Common myeloid progenitor, CD34-positive (primary cell): Measurements from ENCODE around the gene PAEP.

ENCODE experiments used
- CTCF ChIA-PET: fragments of 350-600 bp; sonication (Branson Sonifier 250); formaldehyde crosslinking; loops from one replicate; lab custom pipeline; 2021; ENCODE audit warnings: antibody characterized with exemption; lab: Charles Lee
- POLR2A ChIA-PET: fragments of 350-600 bp; sonication (Branson Sonifier 250); formaldehyde crosslinking; loops from one replicate; lab custom pipeline; 2021; ENCODE audit warnings: antibody characterized with exemption; lab: Charles Lee
- DNase-seq, 3 donors: peaks; one replicate each; pipeline versions ENCODE4 v3.0.0 to v3.0.0-alpha.2; 2013
- H3K27ac ChIP-seq, 2 experiments: 1 replicate in 1 of 2; 2 replicates in 1 of 2; pipeline ENCODE4 v1.7.0; 2013; ENCODE audit warnings: inconsistent platforms in 2 of 2, low read length in 2 of 2, mild to moderate bottlenecking in 2 of 2, low read depth in 1 of 2, moderate library complexity in 1 of 2; ENCODE audit not compliant: severe bottlenecking in 2 of 2, insufficient read depth in 1 of 2, poor library complexity in 1 of 2
- H3K27me3 ChIP-seq, 5 experiments: replicated peaks in 2 of 5; 1 replicate in 3 of 5; 2 replicates in 2 of 5; pipeline versions ENCODE4 v1.6.1 to v1.7.0; 2013; ENCODE audit warnings: low read length in 4 of 5, mild to moderate bottlenecking in 2 of 5, moderate library complexity in 2 of 5, inconsistent platforms in 1 of 5; ENCODE audit not compliant: insufficient read depth in 5 of 5, control insufficient read depth in 4 of 5
- H3K36me3 ChIP-seq, 4 experiments: 1 replicate in 2 of 4; 2 replicates in 2 of 4; pipeline versions ENCODE4 v1.6.1 to v1.7.0; 2013; ENCODE audit warnings: low read length in 3 of 4, control low read depth in 1 of 4, mild to moderate bottlenecking in 1 of 4; ENCODE audit not compliant: control insufficient read depth in 4 of 4, insufficient read depth in 4 of 4
- H3K4me1 ChIP-seq, 4 experiments: 1 replicate in 3 of 4; 2 replicates in 1 of 4; pipeline versions ENCODE4 v1.6.1 to v1.7.1; 2013; ENCODE audit warnings: low read length in 3 of 4, mild to moderate bottlenecking in 3 of 4, control low read depth in 1 of 4, inconsistent platforms in 1 of 4, moderate library complexity in 1 of 4; ENCODE audit not compliant: control insufficient read depth in 4 of 4, insufficient read depth in 4 of 4; ENCODE audit errors: control extremely low read depth in 1 of 4
- H3K4me3 ChIP-seq, 7 experiments: 1 replicate in 4 of 7; 2 replicates in 3 of 7; pipeline versions ENCODE4 v1.5.1 to v1.7.0; 2013; ENCODE audit warnings: mild to moderate bottlenecking in 7 of 7, low read length in 6 of 7, moderate library complexity in 6 of 7, inconsistent platforms in 2 of 7, low read depth in 2 of 7, control low read depth in 1 of 7; ENCODE audit not compliant: insufficient read depth in 4 of 7, control insufficient read depth in 1 of 7; ENCODE audit errors: extremely low read depth in 1 of 7
- H3K9me3 ChIP-seq, 5 experiments: 1 replicate in 4 of 5; 2 replicates in 1 of 5; pipeline versions ENCODE4 v1.6.1 to v1.7.1; 2013; ENCODE audit warnings: low read length in 4 of 5, mild to moderate bottlenecking in 2 of 5, inconsistent platforms in 1 of 5, low read depth in 1 of 5, moderate library complexity in 1 of 5; ENCODE audit not compliant: control insufficient read depth in 4 of 5, insufficient read depth in 2 of 5; ENCODE audit errors: control extremely low read depth in 1 of 5
- WGBS: methylation state at CpG from one replicate; pipeline ENCODE4 v1.1.5; 2013; ENCODE audit not compliant: insufficient coverage; 5-methylcytosine and 5-hydroxymethylcytosine counted together

The PAEP gene

DNA sequence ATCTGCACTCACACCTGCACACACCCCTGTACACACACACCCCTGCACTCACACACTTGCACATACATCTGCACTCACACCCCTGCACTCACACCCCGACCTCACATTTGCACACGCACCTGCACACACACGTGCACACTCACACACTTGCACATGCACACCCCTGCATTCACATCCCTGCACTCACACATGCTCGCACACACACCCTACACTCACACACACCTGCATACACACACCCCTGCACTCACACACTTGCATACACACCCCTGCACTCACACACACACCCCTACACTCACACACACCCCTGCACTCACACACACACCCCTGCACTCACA lies 50.3 kb downstream of the PAEP start:
- no peaks in the 10 kb centered on the region for H3K9me3 ChIP-seq
- no peak overlapping the region for H3K27ac ChIP-seq
- H3K36me3 ChIP-seq = no peaks in the 10 kb centered on the region
- H3K4me3 ChIP-seq = no peak overlapping the region
- 21% methylated on average over 4 of the region's 4 CpGs for WGBS
- no peaks in the 10 kb centered on the region for H3K27me3 ChIP-seq
- ChIA-PET POLR2A (no interaction called here), CTCF (no interaction called here)
- H3K4me1 ChIP-seq = no peaks in the 10 kb centered on the region
- no peak for DNase-seq

DNA sequence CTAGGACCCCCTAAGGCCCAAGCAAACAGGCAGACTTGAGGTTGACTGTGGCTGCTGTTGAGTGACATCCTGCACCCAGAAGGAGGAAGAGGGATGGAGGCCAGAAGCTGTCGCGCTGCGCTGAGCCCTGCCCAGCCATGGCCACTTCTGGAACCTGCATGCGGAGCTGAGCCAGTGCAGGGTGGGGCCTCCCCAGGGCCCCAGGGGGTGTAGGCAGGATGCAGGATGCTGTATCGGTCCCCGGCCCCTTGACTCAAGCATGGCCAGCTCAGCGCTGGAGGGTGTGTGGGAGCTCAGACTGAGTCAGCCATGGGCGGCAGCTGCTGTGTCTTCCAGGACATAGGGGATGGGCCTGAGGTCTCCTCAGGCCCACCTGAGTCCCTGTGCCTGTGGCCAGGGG lies 50.9 kb downstream of the PAEP start:
- H3K27me3 ChIP-seq = no peaks in the 10 kb centered on the region
- no peaks in the 10 kb centered on the region for H3K36me3 ChIP-seq
- H3K9me3 ChIP-seq = no peaks in the 10 kb centered on the region
- no peak for DNase-seq
- ChIA-PET CTCF (no interaction called here), POLR2A (no interaction called here)
- 93% methylated on average over 7 of the region's 8 CpGs for WGBS
- H3K4me1 ChIP-seq = no peaks in the 10 kb centered on the region
- no peak overlapping the region for H3K4me3 ChIP-seq
- no peak overlapping the region for H3K27ac ChIP-seq

DNA sequence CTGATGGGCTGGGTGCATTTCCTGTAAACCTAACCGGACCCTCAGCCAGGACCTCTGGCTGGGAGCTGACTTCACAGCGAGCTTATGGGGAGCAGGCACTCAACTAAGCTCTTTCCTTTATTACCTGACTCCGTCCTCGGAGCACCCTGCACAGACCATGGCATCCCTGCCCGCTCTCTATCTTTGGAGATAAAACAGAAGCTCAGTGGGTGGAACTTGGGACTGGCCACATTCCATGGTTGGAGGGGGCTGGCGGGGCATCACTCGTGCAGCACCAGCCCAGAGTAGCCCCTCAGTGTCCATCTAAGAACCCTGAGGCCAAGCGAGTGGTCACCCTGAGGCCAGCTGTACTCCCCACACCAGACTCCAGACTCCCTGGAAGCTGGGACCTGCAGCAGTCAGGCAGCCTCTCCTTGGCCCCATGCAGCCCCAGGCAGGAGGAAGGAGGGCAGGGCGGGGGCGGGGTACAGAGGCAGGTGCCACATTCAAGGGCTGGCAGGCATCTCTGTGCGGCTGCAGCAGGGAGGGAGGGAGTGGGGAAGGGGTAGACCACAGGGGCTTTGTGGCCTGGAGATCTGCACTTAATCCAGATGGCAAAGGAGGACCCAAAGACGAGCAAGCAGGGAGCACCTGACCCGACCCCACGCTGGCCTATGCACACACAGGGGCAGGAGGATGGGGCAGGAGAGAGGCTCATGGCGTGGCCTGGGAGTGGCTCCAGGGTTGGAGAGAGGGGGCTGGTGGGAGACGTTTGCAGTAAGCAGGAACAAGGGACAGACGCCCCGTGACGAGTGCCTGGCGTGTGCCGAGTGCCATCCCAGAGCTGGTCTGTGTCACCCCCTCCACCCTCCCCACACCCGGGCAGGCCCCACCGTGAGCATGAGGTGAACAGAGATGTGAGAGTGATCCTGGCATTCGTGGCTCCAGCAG lies 51.7 kb downstream of the PAEP start:
- Histone ChIP-seq H3K4me3 (no peak overlapping the region), H3K27me3 (no peaks in the 10 kb centered on the region), H3K36me3 (no peaks in the 10 kb centered on the region), H3K4me1 (no peaks in the 10 kb centered on the region), H3K9me3 (no peaks in the 10 kb centered on the region), H3K27ac (no peak overlapping the region)
- ChIA-PET POLR2A (no interaction called here), CTCF (no interaction called here)
- no peak for DNase-seq
- 85% methylated on average over 14 of the region's 24 CpGs for WGBS

DNA sequence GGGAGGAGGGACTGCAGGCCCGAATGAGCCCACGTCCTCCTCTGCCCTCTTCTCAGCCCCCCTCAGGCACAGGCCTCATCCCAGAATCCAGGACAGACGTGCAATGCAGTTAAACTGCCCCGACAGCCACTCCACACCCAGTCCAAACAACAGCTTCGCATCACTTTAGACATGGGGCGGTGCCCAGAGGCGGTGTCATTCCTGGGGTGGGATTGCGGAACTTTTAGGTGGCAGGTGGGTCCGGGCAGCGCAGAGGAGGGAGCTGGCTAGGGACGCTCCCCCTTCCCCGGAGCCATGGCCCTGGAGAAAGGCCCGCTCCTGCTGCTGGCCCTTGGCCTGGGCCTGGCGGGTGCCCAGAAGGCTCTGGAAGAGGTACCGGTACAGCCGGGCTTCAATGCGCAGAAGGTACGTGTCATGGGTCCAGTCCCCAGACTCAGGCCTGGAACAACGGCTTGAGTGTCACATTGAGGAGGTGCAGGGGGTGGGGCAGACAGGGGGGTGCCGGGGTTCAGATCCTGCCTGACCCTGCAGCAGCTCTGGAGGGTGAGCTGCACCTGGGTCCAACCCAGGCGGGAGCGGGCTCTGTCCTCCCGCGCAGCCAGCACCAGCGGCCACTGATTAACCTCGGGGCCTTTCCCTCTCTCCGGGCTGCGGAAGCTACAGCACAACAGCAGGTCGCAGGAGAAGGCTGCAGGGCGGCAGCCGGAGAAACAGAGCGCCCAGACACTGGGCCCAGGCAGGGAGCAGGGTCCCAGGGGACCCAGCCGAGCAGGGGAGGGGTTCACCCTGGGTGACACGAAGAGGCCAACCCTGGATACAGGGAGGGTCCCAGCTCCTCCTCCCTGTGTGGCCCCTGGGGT lies 52.6 kb downstream of the PAEP start:
- H3K36me3 ChIP-seq = no peaks in the 10 kb centered on the region
- CTCF ChIA-PET = no interaction called here

DNA sequence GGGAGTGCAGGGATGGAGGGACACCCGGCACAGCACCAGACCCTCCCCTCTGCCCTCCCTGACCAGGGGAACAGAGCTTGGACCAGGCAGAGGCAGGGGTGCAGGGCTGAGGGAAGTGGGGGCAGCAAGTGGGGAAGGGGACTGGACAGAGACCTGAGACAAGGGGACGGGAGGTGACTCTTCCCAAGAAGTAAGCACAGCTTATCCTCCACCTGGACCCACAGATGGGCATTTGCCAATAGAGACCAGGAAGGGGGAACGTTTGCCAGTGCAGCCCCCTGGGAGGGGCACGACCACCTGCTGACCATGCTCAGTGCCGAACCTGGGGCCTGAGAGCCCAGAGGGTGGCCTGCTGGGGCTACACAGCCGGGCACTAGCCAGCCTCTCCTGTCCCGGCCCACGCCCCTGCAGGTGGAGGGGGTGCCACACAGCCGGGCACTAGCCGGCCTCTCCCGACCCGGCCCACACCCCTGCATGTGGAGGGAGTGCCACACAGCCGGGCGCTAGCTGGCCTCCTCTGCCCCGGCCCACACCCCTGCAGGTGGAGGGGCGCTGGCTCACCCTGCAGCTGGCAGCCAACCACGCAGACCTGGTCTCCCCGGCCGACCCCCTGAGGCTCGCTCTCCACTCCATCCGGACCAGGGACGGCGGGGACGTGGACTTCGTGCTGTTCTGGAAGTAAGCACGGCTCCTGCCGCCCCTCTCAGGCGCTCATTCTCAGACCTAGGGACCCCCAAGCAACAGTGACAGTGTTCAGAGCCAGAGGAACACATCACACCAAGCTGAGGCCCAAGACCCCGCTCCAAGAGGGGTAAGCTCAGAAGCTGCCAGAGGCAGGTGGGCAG lies 53.5 kb downstream of the PAEP start:
- WGBS = 91% methylated on average over 26 of the region's 29 CpGs

More for the DNA sequence above, 52.6 kb downstream of the PAEP start:
- WGBS = 85% methylated on average over 31 of the region's 34 CpGs
- Histone ChIP-seq H3K4me3 (no peak overlapping the region), H3K27ac (no peak overlapping the region), H3K9me3 (no peaks in the 10 kb centered on the region), H3K4me1 (no peaks in the 10 kb centered on the region), H3K27me3 (no peaks in the 10 kb centered on the region)
- POLR2A ChIA-PET = no interaction called here
- no peak for DNase-seq

DNA sequence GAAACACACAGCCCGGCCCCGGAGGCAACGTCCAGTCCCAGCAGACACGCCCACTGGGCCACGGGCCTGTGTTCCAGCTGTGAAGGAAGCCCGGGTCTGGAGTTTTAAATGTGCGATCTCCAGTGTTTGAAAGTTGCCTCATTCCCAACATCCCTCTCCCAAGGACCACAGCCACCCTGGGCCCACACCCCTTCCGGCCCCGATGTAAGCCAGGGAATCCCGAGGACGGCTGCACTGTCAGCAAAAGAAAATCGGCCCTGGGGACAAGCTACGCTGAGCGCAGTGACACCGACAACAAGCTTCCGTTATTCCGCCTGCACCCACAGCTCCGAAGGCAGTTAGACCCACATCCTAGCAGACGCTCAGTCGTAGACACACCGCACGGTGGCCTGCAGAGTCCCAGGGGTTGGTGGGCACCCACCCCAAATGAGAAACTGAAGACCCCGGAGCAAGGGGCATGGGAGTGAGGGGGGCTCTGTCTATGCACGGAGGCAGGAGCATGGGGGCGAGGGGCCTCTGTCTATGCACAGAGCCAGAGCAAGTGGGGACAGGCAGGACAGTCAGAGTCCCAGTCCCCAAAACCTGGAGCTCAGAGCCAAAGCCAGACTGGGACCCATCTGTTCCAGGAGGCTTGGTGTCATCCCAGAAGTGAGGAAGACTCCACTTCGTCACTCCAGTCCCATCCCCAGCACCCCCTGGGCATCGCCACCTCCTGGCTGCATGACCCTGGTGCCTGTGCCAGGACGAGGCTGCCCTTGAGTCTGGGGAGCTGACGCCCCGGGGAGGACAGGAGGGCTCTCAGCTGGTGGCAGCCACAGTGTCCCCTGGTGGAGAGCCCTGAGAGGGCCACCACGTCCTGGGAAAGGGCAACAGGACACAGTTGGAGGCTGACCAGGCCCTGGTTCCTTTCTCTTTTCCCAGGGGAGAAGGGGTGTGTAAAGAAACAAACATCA lies 54.4 kb downstream of the PAEP start:
- WGBS = 75% methylated on average over 28 of the region's 31 CpGs
- no peaks in the 10 kb centered on the region for H3K36me3 ChIP-seq
- no peak for DNase-seq
- no peaks in the 10 kb centered on the region for H3K4me1 ChIP-seq
- ChIA-PET POLR2A (no interaction called here), CTCF (interaction anchor here (1.3 kb wide), 1 partner anchor 13 kb away, joined by 4 read pairs; no protein-coding TSS in a partner anchor)
- no peaks in the 10 kb centered on the region for H3K9me3 ChIP-seq
- H3K4me3 ChIP-seq = no peak overlapping the region
- H3K27ac ChIP-seq = no peak overlapping the region
- H3K27me3 ChIP-seq = peaks cover 0 to 3% (median 0%) of the 10 kb centered on the region in 5 experiments

More for the DNA sequence above, 53.5 kb downstream of the PAEP start:
- DNase-seq = no peak
- H3K27ac ChIP-seq = no peak overlapping the region
- no peaks in the 10 kb centered on the region for H3K4me1 ChIP-seq
- no peaks in the 10 kb centered on the region for H3K27me3 ChIP-seq
- no peaks in the 10 kb centered on the region for H3K9me3 ChIP-seq
- H3K36me3 ChIP-seq = no peaks in the 10 kb centered on the region
- no peak overlapping the region for H3K4me3 ChIP-seq
- ChIA-PET POLR2A (no interaction called here), CTCF (no interaction called here)
